GM12801 (cell line): ENCODE measurements around the gene RBM3.

Experiments
- TF ChIP-seq, protein P1 (sequence below): IDR thresholded peaks from one replicate; pipeline ENCODE4 v1.5.1; 2011; ENCODE audit warnings: control low read depth; ENCODE audit not compliant: insufficient read length; ENCODE audit errors: extremely low read depth

Gene RBM3

GRCh38 chrX:48560056-48560455 lies 14.2 kb upstream of the RBM3 start:
- TF ChIP-seq, protein P1, sequence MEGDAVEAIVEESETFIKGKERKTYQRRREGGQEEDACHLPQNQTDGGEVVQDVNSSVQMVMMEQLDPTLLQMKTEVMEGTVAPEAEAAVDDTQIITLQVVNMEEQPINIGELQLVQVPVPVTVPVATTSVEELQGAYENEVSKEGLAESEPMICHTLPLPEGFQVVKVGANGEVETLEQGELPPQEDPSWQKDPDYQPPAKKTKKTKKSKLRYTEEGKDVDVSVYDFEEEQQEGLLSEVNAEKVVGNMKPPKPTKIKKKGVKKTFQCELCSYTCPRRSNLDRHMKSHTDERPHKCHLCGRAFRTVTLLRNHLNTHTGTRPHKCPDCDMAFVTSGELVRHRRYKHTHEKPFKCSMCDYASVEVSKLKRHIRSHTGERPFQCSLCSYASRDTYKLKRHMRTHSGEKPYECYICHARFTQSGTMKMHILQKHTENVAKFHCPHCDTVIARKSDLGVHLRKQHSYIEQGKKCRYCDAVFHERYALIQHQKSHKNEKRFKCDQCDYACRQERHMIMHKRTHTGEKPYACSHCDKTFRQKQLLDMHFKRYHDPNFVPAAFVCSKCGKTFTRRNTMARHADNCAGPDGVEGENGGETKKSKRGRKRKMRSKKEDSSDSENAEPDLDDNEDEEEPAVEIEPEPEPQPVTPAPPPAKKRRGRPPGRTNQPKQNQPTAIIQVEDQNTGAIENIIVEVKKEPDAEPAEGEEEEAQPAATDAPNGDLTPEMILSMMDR = no peak

GRCh38 chrX:48560681-48561080 lies 13.6 kb upstream of the RBM3 start:
- TF ChIP-seq, protein P1 = no peak

DNA sequence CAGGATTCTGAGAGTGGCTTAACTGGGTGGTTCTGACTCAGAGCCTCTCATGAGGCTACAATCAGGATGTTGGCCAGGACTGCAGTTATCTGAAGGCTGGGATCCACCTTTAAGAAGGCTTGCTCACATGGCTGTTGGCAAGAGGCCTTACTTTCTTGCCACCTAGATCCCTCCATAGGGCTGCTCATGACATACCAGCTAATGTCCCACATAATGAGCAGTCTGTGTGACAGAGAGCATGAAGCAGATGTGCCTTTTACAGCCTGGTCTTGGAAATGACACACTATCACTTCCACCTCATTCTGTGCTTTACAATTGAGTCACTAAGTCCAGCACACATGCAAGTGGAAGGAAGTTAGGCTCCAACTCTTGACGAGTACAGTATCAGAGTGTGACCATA lies 4.3 kb upstream of the RBM3 start:
- TF ChIP-seq, protein P1 = no peak

DNA sequence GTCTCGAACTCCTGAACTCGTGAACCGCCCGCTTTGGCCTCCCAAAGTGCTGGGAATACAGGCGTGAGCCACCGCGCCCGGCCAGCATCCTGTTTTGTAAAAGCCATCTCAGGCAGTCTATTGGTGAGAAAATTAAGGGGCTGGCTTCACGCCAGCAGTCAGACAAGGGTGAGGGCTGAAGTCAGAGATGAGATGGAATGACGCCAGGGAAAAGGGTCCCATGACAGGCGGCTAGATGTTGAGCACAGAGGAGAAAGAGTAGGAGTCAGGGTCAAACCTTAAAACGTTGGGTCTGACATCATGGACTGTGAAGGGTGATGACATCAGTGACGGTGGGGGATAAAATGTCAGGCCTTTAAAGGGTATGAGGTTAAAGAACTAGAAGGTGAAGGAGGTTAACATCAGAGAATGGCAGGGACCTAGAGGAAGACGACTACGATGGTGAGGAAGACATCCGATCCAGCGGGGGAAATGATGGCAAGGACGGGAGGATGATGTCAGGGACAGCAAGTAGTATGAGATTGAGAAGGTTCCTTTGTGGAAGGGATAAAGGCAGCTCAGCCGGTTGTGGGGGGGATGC lies 504 bp upstream of the RBM3 start:
- TF ChIP-seq, protein P1 = no peak

DNA sequence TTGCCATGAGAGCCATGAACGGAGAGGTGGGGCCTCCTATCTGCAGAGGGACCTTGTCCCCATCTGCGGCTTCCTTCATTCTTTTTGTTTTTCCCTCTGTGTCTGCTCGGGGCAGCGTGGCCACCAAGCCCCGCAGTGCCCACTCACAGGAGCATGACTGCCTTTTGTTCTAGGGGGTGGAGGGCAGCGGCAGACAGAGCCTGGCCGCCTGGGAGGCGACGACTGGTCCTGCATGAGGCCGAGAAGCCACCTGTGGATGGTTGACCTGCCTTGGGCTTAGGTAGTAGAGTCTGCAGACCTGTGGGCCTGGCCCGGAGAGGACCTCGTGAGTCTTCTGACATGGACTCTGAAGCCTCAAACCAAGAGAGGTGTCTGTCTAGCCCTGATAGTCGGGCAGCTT lies 1.4 kb downstream of the RBM3 start:
- TF ChIP-seq, protein P1 = no peak

- TF ChIP-seq, protein P1 = no peak
Measured at GRCh38 chrX:48576108-48576507, 1.8 kb downstream of the RBM3 start.

GRCh38 chrX:48578661-48579128 lies 4.4 kb downstream of the RBM3 start:
- TF ChIP-seq, protein P1 = no peak
